NOMO-1 treated with DMSO at 0.1 percent for 48 hours (cell line): ENCODE data around the gene SFMBT2.
"Not testable (repeated sequence)": the region's sequence is repeated elsewhere in the genome, so short reads cannot be mapped to it uniquely, and the experiment has no call there.

Experiments used
- DNase-seq: peaks from one replicate; lab custom pipeline; 2025; ENCODE audit not compliant: unreplicated experiment; lab: John Stamatoyannopoulos, UW

The SFMBT2 gene

DNA sequence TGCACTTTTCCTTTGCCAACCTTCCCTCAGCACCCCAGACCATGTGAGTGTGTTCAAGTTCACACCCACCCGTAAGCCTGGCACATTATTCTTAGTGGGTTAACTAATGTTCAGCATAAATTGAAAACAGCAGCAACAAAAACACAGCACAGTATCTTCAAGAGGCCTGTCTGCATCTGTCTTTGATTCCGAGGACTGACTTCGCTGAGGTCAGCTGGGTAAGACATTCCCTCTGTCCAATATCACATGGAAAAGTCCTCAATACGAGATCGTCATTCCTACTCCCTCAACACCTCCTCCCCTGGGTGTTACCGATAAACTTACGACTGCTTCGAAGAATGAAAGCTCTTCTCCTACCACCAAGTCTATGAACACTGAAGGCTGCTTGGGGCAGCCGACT lies 218.8 kb downstream of the SFMBT2 start:
- no peak for DNase-seq

GRCh38 chr10:7190772-7191171 lies 220.1 kb downstream of the SFMBT2 start:
- DNase-seq: not testable (repeated sequence)

DNA sequence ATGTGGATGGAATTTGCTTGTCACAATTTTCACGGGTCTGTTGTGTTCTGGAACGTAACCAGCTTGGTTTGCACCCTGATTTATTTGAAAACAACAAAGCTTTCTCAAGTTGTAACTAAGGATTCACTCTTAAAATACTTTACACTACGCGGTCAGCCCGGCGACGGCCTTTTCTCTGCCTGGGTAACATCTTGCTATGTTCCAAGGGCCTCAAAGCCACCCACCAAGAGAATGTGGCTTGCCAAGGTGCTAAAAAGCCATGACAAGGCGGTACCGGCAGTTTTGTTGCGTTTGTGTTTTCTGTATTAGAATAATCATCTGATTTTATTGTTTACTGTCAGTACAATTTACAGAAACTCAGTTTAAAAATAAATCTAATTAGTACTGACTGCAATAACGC lies 220.9 kb downstream of the SFMBT2 start:
- DNase-seq: no peak

DNA sequence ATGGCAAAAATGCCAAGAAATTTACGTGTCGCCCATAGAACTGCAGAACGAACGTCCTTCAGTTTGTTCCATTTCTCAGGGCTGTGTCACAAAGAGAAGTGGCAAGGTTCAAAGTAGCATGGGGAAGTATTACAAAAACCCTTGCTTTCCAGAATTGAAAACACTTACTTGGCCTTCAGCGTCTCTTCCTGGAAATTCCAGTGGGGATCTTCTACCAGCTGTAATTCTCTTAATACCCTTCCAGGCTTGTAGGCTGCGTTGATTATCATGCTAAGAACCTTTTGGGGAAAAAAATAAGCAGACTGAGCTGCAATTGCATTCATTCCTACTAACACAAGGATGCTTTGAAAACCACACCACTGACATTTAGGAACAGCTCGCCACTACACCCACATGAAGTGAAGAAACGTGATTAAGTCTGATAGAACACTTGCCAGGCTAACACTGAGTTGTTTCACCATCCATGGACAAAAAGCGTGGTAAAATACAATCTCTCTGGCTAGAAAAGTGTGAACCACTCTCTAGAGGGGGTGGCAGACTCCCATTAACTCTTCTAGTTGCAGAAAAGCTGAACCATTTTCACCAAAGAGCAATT lies 222.3 kb downstream of the SFMBT2 start:
- no peak for DNase-seq

DNA sequence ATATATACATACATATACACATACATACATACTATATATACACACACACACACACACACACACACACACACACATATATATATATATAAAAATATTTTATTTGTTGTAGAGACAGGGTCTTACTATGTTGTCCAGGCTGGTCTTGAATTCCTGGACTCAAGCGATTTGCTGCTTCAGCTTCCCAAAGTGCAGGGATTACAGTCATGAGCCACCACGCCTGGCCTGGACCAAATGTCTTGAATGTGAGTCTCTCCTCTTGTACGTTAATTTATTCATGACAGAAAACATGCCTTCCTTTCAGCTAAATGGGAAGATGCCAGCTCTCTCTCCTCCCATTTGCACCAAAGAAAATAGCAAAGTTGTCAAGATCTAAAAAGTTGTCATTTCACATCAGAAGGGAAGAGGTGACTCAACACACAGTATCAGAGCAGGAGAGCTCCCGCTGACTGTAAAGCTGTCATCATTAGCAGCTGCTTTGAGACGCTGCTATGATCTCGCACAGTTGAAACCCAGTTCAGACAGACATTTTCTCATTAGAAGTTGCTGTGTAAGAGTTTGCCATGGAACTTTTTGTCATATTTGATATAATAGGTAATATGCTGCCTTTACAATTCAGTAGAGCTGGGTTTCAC lies 224.3 kb downstream of the SFMBT2 start:
- DNase-seq: peak; percentile 48

- DNase-seq: peak; percentile 78
These were observed 225.5 kb downstream of the SFMBT2 start for GRCh38 chr10:7185367-7185690.

DNA sequence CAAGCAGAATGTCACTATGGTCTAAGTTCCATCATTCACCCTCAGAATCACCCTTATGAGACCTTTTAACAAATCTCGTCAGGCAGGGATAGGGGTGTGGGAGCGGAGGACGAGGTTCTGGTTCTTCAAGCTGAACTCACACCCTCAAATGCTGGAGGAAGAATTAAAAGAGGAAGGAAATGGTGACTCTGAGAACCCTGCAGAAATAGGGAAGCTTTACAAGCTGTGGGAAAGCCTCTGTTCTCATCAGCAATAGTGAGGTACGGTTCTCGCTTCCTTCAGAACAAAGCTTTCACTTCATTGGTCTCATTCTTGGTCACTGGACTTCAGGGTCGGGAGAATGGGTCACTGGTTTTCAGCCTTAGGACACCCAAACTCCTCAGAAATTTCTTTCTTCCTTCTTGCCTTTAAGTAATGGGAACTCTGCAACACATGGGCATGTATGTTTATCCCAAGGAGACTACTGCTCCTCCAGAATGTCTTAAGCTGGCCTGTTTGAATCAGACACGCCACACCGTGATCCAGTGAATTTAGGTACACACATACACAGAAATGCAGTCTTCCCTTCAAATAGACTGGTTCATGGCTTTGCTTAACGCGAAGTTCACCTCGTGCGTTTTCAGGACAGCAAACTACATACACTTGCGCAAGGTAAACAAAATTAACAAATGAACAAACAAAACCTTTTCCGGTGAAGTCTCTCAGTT lies 226.0 kb downstream of the SFMBT2 start:
- peak; percentile 98 for DNase-seq

DNA sequence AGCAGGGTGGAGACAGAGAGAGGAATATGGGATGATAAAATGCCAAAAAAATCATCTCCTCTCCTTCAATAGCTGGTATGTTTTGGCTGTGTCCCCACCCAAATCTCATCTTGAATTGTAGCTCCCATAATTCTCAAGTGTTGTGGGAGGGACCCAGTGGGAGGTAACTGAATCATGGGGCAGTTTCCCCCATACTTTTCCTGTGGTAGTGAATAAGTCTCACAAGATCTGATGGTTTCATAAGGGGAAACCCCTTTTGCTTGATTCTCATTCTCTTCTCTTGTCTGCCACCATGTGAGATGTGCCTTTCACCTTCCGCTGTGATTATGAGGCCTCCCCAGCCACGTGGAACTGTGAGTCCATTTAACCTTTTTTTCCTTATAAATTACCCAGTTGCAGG lies 226.7 kb downstream of the SFMBT2 start:
- not testable (repeated sequence) for DNase-seq

DNA sequence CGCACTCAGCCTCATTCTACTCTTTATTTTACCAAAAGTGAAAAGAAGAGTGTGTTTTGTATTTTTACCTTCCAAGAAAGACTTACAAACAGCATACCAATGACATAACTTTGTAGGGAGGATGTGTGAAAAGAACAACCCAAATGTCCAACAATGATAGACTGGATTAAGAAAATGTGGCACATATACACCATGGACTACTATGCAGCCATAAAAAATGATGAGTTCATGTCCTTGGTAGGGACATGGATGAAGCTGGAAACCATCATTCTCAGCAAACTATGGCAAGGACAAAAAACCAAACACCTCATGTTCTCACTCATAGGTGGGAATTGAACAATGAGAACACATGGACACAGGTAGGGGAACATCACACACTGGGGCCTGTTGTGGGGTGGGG lies 228.5 kb downstream of the SFMBT2 start:
- not testable (repeated sequence) for DNase-seq

DNA sequence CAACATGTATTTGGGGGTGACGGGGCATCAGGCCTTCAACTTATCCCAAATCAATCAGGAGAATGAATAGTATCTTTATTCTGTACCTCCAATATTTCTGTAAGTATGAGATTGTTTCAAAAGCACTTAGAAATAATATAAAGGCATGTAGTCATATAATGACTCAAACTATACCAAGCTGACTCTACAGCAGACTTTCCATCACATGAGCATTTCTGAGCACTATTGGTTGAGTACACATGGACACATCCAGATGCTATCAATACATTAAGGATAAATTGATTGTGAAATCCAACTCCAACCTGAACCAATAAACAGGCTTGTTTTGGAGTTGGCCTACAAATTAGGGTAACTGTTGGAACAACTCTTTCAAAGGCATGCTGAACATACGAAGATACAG lies 229.4 kb downstream of the SFMBT2 start:
- DNase-seq: no peak

DNA sequence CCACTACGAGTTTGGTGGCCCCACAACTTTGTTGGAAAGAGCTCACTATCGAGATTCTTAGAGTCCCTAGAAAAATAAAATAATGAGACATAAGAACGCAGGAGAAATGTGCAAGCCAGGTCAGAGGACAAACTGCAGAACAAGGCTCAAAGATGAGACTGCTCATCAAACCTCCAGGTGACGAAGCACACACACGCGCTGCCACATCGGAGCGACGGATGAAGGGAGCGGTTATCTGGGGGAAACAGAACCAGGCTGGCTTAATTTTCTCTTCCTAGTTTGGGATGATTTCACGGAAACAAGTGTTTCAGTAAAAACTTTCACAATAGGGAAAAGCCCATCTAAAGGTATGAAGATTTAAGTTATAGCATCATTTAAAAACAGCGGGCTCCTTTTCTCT lies 231.3 kb downstream of the SFMBT2 start:
- DNase-seq: no peak

DNA sequence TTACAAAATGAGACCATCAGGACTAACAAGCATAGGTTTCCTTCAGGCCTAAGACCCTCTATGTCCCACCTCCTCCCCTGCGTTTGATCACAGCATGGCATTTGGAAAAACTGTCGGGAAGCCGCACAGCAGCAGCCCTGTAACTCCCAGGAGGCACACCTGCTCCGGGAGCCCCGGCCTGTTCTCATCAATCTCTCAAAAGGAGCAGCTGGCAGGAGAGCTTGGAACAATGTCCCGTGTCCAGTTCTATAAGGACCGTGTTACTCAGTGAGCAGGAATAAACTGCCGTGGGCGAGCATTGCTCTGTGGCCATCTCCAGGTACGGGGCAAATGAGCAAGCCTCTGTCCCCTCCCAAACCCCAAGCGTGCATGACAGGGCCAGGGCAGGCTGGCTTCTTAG lies 236.9 kb downstream of the SFMBT2 start:
- DNase-seq: no peak

- no peak for DNase-seq
These were observed 239.0 kb downstream of the SFMBT2 start for GRCh38 chr10:7171825-7172224.

DNA sequence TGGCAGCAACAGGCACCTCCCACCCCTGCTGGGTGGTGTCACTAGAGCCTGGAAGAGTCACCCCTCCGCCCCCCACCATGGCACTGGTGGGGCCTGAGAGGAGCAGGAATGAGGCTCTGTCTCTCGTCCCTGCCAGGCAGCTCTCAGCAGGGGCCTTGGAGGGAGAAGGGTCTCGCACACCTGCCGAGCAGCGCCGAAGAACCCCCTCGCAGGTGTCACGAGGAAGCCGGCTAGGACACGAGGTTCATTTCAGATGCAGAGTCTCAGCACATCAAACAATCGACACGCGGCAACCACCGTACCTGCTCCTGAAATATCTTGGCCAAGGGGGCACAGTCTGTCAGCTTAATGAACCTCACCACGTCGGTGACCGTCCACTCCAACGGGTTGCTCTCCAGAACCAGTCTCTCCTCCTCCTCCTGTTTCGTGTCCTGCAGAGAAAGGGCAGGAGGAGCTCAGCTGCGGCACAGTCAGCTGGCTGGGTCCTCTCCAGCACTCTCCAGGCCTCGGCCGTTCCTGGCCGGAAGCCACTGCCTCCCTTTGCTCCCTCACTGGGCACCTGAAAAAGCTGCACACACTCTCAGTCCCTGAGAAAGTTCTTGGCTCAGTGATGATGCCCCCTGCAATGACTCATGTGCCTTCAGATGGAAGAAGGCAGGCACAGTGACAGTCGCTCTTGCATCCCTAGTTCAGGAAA lies 240.1 kb downstream of the SFMBT2 start:
- DNase-seq: no peak

GRCh38 chr10:7168414-7168813 lies 242.4 kb downstream of the SFMBT2 start:
- DNase-seq: no peak

DNA sequence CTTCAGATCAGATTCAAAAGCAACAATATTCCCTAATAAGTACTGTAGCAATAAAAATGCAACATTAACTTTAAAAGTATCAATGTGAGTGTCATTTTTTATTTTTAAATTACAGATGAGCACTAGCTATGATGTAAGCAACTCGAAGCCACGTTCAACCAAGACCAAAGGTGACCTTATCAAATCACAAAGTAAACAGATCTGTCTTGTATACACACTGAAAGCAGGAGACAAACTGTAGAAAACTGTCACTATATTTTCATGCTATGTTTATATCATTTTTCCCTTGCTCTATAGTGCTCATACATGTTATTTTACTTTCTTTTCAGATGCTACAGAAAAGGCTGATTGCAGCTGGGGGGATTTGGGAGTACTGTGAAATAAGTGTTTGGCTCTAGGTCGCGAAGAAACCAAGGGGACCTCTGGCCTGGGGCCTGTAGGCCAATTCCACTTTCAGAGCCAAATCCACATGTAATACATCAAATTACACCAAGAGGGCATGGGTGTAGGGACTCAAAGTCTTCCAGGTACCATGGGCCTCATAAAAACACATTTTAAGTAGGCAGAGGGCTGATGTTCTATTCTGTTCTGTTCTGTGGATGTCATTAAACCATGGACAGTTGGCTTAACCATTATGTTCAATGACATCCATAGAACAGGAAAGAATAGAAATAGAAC lies 245.2 kb downstream of the SFMBT2 start:
- DNase-seq: no peak

- no peak for DNase-seq
These were observed 245.9 kb downstream of the SFMBT2 start for GRCh38 chr10:7164955-7165354.

GRCh38 chr10:7162331-7162730 lies 248.5 kb downstream of the SFMBT2 start:
- no peak for DNase-seq

DNA sequence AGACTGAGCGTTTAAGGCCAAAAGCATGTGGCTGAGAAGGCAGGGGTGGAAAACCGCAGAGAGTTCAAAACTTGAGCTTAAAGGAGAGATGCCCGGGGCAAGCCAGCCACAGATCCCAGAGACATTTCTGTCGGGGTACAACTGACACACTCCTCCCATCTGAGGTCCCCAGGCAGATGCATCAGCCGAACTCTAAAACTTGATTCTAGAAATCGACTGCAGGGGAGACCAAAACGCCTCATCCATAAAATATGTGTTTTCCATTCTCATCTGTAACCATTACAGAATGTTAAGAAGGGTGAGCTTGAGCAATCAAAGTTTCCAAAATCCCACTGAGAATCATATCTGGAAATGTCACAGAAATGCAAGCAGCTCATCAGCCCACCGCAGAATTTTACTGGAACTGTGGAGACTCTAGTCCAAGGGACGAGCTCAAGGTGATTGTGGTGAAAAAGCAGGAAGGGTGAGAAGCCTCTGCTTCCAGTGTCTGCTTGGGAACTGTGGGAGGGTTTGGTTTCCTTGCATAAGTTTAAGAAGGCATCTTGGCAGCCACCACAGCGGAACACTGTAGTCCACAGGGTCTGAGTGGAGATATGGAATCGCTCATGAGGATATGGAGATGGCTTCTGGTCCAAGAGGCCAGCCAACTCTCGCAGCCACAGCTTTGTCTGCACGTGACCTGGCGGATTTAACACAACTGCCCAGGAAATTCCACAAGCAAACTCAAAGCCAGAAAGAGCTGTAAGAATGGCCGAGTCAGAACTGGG lies 249.2 kb downstream of the SFMBT2 start:
- no peak for DNase-seq

- no peak for DNase-seq
These were observed 250.9 kb downstream of the SFMBT2 start for GRCh38 chr10:7159928-7160327.

DNA sequence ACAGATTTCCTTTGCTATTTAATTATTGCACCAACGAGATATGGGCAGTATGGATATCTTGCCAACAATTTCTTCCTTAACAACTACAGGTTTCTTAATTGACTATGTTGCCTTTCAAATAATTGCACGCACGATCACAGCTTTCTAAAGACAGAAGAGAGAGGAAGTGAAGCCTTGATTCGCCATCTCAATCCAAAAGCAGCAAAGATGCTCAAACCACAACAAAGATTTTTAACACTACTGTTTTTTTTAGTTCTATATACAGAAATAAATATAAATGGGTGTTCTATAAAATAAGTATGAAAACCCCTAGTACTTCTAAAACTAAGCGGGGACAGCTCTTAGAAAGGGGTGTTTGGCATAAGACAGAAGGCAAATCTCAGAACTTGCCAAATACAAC lies 251.3 kb downstream of the SFMBT2 start:
- no peak for DNase-seq
